Thyroid gland (tissue), 4 donors: ENCODE measurements around the gene ZNF678. TPM values are rescaled to one million over a fixed set of nuclear protein-coding genes. Genes with fewer than 3 reads are reported as not detected.

ENCODE experiments used
- DNase-seq, 2 donors: peaks; one replicate each; pipeline ENCODE4 v3.0.0-alpha.2; 2019
- H3K27ac ChIP-seq, 3 donors: fragments of 200-600 bp; sonication (generic); 1 replicate in 2 of 3; 2 replicates in 1 of 3; pipeline ENCODE4 v1.5.1; 2016 to 2019; ENCODE audit warnings: mild to moderate bottlenecking in 1 of 3, moderate library complexity in 1 of 3
- H3K27me3 ChIP-seq: fragments of 200-600 bp; sonication (generic); one replicate; pipeline ENCODE4 v1.5.1; 2019
- H3K36me3 ChIP-seq, 2 donors: fragments of 200-600 bp; sonication (generic); one replicate each; pipeline ENCODE4 v1.5.1; 2016 to 2019
- H3K4me1 ChIP-seq, 2 donors: fragments of 200-600 bp; sonication (generic); one replicate each; pipeline ENCODE4 v1.5.1; 2017 to 2019
- H3K4me3 ChIP-seq, 3 donors: fragments of 200-600 bp; sonication (generic); replicated peaks in 1 of 3; 1 replicate in 2 of 3; 2 replicates in 1 of 3; pipeline ENCODE4 v1.5.1; 2016; ENCODE audit warnings: mild to moderate bottlenecking in 1 of 3
- H3K9me3 ChIP-seq: fragments of 200-600 bp; sonication (generic); one replicate; pipeline ENCODE4 v1.5.1; 2017
- CTCF ChIP-seq, 6 experiments: fragments of 200-600 bp in 3 of 6; fragments of 450-650 bp in 3 of 6; sonication (generic) in 3 of 6; IDR thresholded peaks; one replicate each; pipeline ENCODE4 v1.5.1; 2016 to 2019; ENCODE audit warnings: antibody characterized with exemption in 6 of 6, mild to moderate bottlenecking in 2 of 6, inconsistent platforms in 1 of 6, moderate library complexity in 1 of 6
- POLR2A ChIP-seq, 2 donors: fragments of 450-650 bp; IDR thresholded peaks; one replicate each; pipeline ENCODE4 v1.6.1; 2017; ENCODE audit warnings: antibody characterized with exemption in 2 of 2, mild to moderate bottlenecking in 2 of 2, moderate library complexity in 1 of 2
- WGBS, 2 donors: methylation state at CpG; one replicate each; pipeline ENCODE4 v1.1.5; 2017; 5-methylcytosine and 5-hydroxymethylcytosine counted together
- intact Hi-C: fragments of 100-400 bp; cut with DNase I; formaldehyde crosslinking; loops from one replicate; pipeline ENCODE4 v1.15.1; 2023
- total RNA-seq, 4 donors: library from RNA; depleted of rRNA; stranded (reverse); fragments of >200 nt; gene quantifications; one replicate each; pipeline ENCODE4 v1.2.3, GENCODE V29; 2016

Gene ZNF678
- total RNA-seq, 4 donors from 2014 or later, result 15.9 to 35.4 (median 23.9) TPM

- no peak for TF ChIP-seq POLR2A (IDR thresholded peaks at IDR 0.05)
- TF ChIP-seq CTCF (IDR thresholded peaks at IDR 0.05), result no peak
- WGBS, 2 donors, result 92 to 96% methylated on average over 7 of the region's 7 CpGs
- intact Hi-C loops, result no loop called here
These were observed 7.1 kb upstream of the ZNF678 start for GRCh38 chr1:227556288-227556687.

GRCh38 chr1:227557962-227558725 lies 5.2 kb upstream of the ZNF678 start:
- peak overlapping the region in 2 of 3 donors; percentile 7 to 23 for H3K4me3 ChIP-seq
- no peaks in the 10 kb centered on the region for H3K9me3 ChIP-seq
- TF ChIP-seq CTCF (IDR thresholded peaks at IDR 0.05) (no peak), POLR2A (IDR thresholded peaks at IDR 0.05) (no peak)
- DNase-seq, result peak; percentile 44 to 49
- H3K36me3 ChIP-seq, result no peaks in the 10 kb centered on the region
- H3K27me3 ChIP-seq, result no peaks in the 10 kb centered on the region
- H3K27ac ChIP-seq, result peak overlapping the region in 1 of 3 donors; percentile 3
- intact Hi-C loops, result no loop called here
- WGBS, 2 donors, result 32 to 46% methylated on average over 15 to 29 of the region's 29 CpGs
- peaks cover 0 to 10% of the 10 kb centered on the region in 2 donors for H3K4me1 ChIP-seq

More at GRCh38 chr1:227556288-227556687, 7.1 kb upstream of the ZNF678 start:
- Histone ChIP-seq H3K27ac (no peak overlapping the region), H3K4me1 (peaks cover 0 to 10% of the 10 kb centered on the region in 2 donors), H3K9me3 (no peaks in the 10 kb centered on the region), H3K4me3 (no peak overlapping the region), H3K36me3 (no peaks in the 10 kb centered on the region), H3K27me3 (no peaks in the 10 kb centered on the region)
- no peak for DNase-seq

GRCh38 chr1:227558732-227559262 lies 4.6 kb upstream of the ZNF678 start:
- intact Hi-C loops, result no loop called here
- peaks cover 0 to 10% of the 10 kb centered on the region in 2 donors for H3K4me1 ChIP-seq
- H3K36me3 ChIP-seq, result no peaks in the 10 kb centered on the region
- peak; percentile 85 for DNase-seq
- H3K9me3 ChIP-seq, result no peaks in the 10 kb centered on the region
- TF ChIP-seq CTCF (IDR thresholded peaks at IDR 0.05) (no peak), POLR2A (IDR thresholded peaks at IDR 0.05) (peak in 1 of 2 donors; percentile 57)
- no peaks in the 10 kb centered on the region for H3K27me3 ChIP-seq
- H3K27ac ChIP-seq, result peak overlapping the region in 1 of 3 donors; percentile 3
- H3K4me3 ChIP-seq, result peak overlapping the region in 2 of 3 donors; percentile 7 to 23
- WGBS, 2 donors, result 24 to 29% methylated on average over 8 to 18 of the region's 20 CpGs

- Histone ChIP-seq H3K9me3 (no peaks in the 10 kb centered on the region), H3K4me1 (peaks cover 0 to 13% of the 10 kb centered on the region in 2 donors), H3K4me3 (no peak overlapping the region), H3K36me3 (no peaks in the 10 kb centered on the region), H3K27ac (no peak overlapping the region), H3K27me3 (no peaks in the 10 kb centered on the region)
- TF ChIP-seq POLR2A (IDR thresholded peaks at IDR 0.05) (no peak), CTCF (IDR thresholded peaks at IDR 0.05) (no peak)
- intact Hi-C loops, result no loop called here
- 22 to 44% methylated on average over 14 to 22 of the region's 27 CpGs for WGBS, 2 donors
- no peak for DNase-seq
These were observed 3.9 kb upstream of the ZNF678 start for GRCh38 chr1:227559499-227559898.

GRCh38 chr1:227559926-227560325 lies 3.4 kb upstream of the ZNF678 start:
- Histone ChIP-seq H3K4me3 (no peak overlapping the region), H3K27me3 (no peaks in the 10 kb centered on the region), H3K4me1 (peaks cover 0 to 16% of the 10 kb centered on the region in 2 donors), H3K9me3 (no peaks in the 10 kb centered on the region), H3K27ac (no peak overlapping the region), H3K36me3 (no peaks in the 10 kb centered on the region)
- no peak for DNase-seq
- intact Hi-C loops, result no loop called here
- TF ChIP-seq POLR2A (IDR thresholded peaks at IDR 0.05) (no peak), CTCF (IDR thresholded peaks at IDR 0.05) (no peak)
- 82 to 85% methylated on average over 12 of the region's 12 CpGs for WGBS, 2 donors
